K562 (cell line): ENCODE measurements around the gene SLC17A9. TPM values are rescaled to one million over a fixed set of nuclear protein-coding genes. Genes with fewer than 3 reads are reported as not detected.

ENCODE experiments used
- CEBPZ ChIP-seq: fragments of 150-350 bp; IDR thresholded peaks from 2 replicates; pipeline ENCODE4 v1.6.1; 2014; ENCODE audit warnings: low read depth, mild to moderate bottlenecking, low read length, borderline replicate concordance
- CHD2 ChIP-seq: IDR thresholded peaks from 2 replicates; pipeline ENCODE4 v1.6.1; 2011; ENCODE audit warnings: low read depth, low read length
- IRF9 ChIP-seq: fragments of 450-650 bp; IDR thresholded peaks from 2 replicates; pipeline ENCODE4 v1.6.1; 2016; ENCODE audit warnings: missing biosample characterization, missing genetic modification characterization
- MYC ChIP-seq, 2 experiments: fragments of 250-450 bp in 1 of 2; sonication (Bioruptor Pico) in 1 of 2; IDR thresholded peaks; 2 replicates each; pipeline versions ENCODE4 v1.5.1 to v1.6.1; 2012 to 2021; ENCODE audit warnings: low read depth in 2 of 2, borderline replicate concordance in 1 of 2, improper control_type of control experiment in 1 of 2, low read length in 1 of 2, mild to moderate bottlenecking in 1 of 2, moderate library complexity in 1 of 2
- NFE2L1 ChIP-seq: fragments of 450-650 bp; IDR thresholded peaks from 2 replicates; pipeline ENCODE4 v1.6.1; 2016; ENCODE audit warnings: missing genetic modification characterization, low read depth, mild to moderate bottlenecking, missing compliant biosample characterization, moderate library complexity, borderline replicate concordance
- ZC3H8 ChIP-seq: fragments of 450-650 bp; IDR thresholded peaks from 2 replicates; pipeline ENCODE4 v1.6.1; 2017
- ZKSCAN1 ChIP-seq: fragments of 150-350 bp; IDR thresholded peaks from 2 replicates; pipeline ENCODE4 v1.6.1; 2016; ENCODE audit warnings: low read depth, low read length
- ZSCAN29 ChIP-seq: fragments of 450-650 bp; IDR thresholded peaks from 2 replicates; pipeline ENCODE4 v1.6.1; 2017
- polyA plus RNA-seq, 8 experiments: library from polyadenylated mRNA; depleted of rRNA in 4 of 8; stranded (reverse) in 5 of 8; unstranded in 3 of 8; fragments of >200 nt; fragmentation: Nextera tagmentation in 2 of 8; fragmentation: Illumina TruSeq in 1 of 8; extraction: Ambion mirVana in 2 of 8; extraction: Trizol in 1 of 8; gene quantifications; 2 replicates each; pipeline versions ENCODE4 v1.2.1 to v1.2.3, GENCODE V29; 2011 to 2014; ENCODE audit warnings: inconsistent platforms in 1 of 8, missing spikeins in 1 of 8
- total RNA-seq, 7 experiments: library from RNA; depleted of rRNA in 6 of 7; stranded (reverse); fragments of >200 nt in 6 of 7; fragmentation: Illumina TruSeq in 2 of 7; extraction: Trizol in 2 of 7; gene quantifications; 2 replicates each; pipeline versions ENCODE4 v1.2.1 to v1.2.3, GENCODE V29; 2011 to 2021; ENCODE audit warnings: low replicate concordance in 1 of 7
- TF ChIP-seq, protein P1 (sequence below): fragments of 250-450 bp; sonication (Bioruptor Pico); IDR thresholded peaks from 2 replicates; pipeline ENCODE4 v1.5.0; 2021; ENCODE audit warnings: mild to moderate bottlenecking, moderate library complexity
- TF ChIP-seq, protein P2 (sequence below), 2 experiments: fragments of 450-650 bp; IDR thresholded peaks; 2 replicates each; pipeline ENCODE4 v1.6.1; 2016
- TF ChIP-seq, protein P3 (sequence below): sonication (generic); formaldehyde crosslinking; IDR thresholded peaks from 2 replicates; pipeline ENCODE4 v1.8.0; 2022; ENCODE audit warnings: missing genetic modification reagents, mild to moderate bottlenecking, borderline replicate concordance
- TF ChIP-seq, protein P4 (sequence below): fragments of 200-400 bp; formaldehyde crosslinking; IDR thresholded peaks from 2 replicates; pipeline ENCODE4 v1.6.1; 2017; ENCODE audit warnings: mild to moderate bottlenecking, low read depth, low read length, moderate library complexity

SLC17A9 gene
- total and polyA plus RNA-seq, 9 of the 15 experiments (the other 6 are each of a cell fraction or from before 2014, with no cell fraction given) = 0.04 to 0.31 TPM; not detected in 7

DNA sequence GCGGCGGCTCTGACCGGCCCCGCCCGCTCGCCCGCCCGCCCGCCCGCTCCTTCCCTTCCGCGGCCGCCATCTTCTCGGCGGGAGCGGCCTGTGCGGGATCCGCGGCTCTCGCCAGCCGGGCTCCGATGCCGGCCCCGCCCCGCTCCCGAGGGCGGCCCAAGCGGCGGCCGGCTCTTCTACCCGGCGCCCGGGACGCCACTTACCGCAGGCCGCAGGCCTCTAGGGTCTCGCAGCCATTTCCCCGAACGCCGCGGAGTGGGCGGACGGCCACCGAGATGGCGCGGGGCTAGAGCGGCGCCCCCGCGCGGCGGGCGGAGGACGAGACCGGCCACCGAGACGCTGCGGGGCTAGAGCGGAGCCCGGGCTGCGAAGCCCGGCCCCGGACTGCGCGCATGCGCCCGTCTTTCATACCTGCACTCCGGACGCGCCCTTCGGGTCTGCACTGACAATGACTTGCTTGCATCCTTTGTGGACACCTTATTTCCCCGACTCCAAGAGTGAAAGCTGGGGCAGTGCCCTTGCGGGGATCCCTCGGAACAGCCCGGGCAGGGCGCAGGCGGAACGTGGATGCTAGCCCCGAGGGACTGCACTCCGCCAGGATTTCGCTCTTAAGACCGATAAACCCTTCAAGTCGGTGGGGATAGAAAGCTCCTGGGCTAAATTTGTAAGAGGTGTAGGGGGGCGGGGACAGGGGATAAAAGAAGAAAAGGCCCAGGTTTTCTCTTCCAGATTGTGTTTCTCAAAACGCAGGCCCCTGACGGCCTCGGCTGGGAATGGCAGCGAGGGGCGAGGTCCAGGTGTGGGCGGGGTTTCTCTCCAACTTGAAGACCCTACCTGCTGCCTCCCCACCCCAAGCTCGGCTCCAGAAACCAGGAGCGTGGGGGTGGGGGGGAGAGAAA is 26.0 kb upstream of the SLC17A9 start, which contains the start of gene DIDO1 (continued):
- TF ChIP-seq MYC (IDR thresholded peaks at IDR 0.05; ENCODE audit: low read depth, low read length) = peak; percentile 76
- no peak for TF ChIP-seq MYC (CRISPR knock-in tag; IDR thresholded peaks at IDR 0.05; ENCODE audit: borderline replicate concordance, low read depth)
- TF ChIP-seq, protein P1, sequence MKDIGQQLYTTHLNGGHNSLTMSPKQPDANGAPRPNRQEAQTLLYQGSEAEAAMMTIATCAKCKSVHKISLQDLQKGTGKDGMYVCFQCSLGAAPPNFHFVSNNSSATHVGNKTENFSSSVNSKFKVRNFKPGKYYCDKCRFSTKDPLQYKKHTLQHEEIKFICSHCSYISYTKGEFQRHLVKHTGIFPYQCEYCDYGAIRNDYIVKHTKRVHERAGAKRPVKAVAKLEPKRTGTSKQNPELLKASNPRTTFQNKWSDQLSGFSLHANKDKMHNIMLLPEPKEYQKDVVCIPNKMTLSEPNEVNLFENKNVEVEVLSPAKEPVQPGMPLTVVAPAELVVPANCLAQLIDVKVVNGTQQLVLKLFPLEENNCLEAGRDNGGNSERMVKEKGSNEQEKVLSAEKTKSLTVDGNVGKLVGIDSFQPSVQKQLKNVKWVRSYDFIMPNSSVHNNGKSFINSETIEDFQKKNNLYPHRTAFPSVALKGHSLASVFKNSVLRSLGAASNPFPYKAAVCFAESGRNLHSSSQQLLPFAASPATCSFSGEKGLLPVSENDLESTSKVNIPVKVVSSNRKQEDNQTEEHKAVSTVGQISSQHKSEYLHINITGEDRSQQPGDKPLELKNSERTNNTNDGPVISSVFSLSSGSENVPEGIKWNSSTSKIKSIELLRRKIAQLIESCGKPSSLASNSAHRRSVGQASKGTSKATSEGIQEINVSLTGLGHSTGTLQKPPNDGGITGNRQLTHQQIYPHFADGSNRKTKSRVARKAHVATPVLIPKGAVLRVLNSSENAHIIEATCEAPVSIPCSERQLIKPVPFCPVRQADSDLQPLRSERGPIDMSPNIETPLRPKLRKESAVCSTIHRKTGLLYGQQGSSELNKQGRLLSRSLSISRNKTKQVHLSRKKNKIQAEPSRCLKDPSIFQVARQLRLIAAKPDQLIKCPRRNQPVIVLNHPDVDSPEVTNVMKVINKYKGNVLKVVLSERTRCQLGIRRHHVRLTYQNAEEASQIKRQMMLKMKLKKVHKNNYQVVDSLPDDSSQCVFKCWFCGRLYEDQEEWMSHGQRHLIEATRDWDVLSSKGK (CRISPR knock-in tag) = no peak
- TF ChIP-seq CHD2 = no peak
- TF ChIP-seq ZKSCAN1 = no peak
- TF ChIP-seq ZSCAN29 = no peak
- TF ChIP-seq, protein P2, sequence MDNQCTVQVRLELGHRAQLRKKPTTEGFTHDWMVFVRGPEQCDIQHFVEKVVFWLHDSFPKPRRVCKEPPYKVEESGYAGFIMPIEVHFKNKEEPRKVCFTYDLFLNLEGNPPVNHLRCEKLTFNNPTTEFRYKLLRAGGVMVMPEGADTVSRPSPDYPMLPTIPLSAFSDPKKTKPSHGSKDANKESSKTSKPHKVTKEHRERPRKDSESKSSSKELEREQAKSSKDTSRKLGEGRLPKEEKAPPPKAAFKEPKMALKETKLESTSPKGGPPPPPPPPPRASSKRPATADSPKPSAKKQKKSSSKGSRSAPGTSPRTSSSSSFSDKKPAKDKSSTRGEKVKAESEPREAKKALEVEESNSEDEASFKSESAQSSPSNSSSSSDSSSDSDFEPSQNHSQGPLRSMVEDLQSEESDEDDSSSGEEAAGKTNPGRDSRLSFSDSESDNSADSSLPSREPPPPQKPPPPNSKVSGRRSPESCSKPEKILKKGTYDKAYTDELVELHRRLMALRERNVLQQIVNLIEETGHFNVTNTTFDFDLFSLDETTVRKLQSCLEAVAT (IDR thresholded peaks at IDR 0.05) = no peak
- TF ChIP-seq NFE2L1 = no peak
- TF ChIP-seq CEBPZ = no peak
- no peak for TF ChIP-seq ZC3H8
- TF ChIP-seq IRF9 (tag) = no peak
- TF ChIP-seq, protein P3, sequence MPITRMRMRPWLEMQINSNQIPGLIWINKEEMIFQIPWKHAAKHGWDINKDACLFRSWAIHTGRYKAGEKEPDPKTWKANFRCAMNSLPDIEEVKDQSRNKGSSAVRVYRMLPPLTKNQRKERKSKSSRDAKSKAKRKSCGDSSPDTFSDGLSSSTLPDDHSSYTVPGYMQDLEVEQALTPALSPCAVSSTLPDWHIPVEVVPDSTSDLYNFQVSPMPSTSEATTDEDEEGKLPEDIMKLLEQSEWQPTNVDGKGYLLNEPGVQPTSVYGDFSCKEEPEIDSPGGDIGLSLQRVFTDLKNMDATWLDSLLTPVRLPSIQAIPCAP (CRISPR knock-in tag) = no peak
- TF ChIP-seq, protein P4, sequence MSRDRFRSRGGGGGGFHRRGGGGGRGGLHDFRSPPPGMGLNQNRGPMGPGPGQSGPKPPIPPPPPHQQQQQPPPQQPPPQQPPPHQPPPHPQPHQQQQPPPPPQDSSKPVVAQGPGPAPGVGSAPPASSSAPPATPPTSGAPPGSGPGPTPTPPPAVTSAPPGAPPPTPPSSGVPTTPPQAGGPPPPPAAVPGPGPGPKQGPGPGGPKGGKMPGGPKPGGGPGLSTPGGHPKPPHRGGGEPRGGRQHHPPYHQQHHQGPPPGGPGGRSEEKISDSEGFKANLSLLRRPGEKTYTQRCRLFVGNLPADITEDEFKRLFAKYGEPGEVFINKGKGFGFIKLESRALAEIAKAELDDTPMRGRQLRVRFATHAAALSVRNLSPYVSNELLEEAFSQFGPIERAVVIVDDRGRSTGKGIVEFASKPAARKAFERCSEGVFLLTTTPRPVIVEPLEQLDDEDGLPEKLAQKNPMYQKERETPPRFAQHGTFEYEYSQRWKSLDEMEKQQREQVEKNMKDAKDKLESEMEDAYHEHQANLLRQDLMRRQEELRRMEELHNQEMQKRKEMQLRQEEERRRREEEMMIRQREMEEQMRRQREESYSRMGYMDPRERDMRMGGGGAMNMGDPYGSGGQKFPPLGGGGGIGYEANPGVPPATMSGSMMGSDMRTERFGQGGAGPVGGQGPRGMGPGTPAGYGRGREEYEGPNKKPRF = no peak
